H1 (cell line): ENCODE measurements around the gene HYAL1. TPM values are rescaled to one million over a fixed set of nuclear protein-coding genes. Genes with fewer than 3 reads are reported as not detected.

ENCODE experiments used
- CTCF ChIA-PET: fragments of 300-600 bp; sonication (Branson Sonifier 250); formaldehyde crosslinking; loops from one replicate; lab custom pipeline; 2021; ENCODE audit not compliant: partially characterized antibody; lab: Charles Lee
- POLR2A ChIA-PET: fragments of 300-600 bp; sonication (Branson Sonifier 250); formaldehyde crosslinking; loops from one replicate; lab custom pipeline; 2021; ENCODE audit warnings: inconsistent platforms; ENCODE audit not compliant: partially characterized antibody; lab: Charles Lee
- DNase-seq, 2 experiments: peaks; one replicate each; pipeline versions ENCODE4 v3.0.0 to v3.0.0-alpha.2; 2010 to 2022; ENCODE audit warnings: low spot score in 2 of 2, low read depth in 1 of 2, mixed read lengths in 1 of 2
- FAIRE-seq: peaks from 2 replicates; lab custom pipeline; 2011; peaks lifted over from hg19 to GRCh38; lab: Jason Lieb, UNC
- H2AFZ ChIP-seq: 2 replicates; pipeline ENCODE4 v1.8.1; 2012; ENCODE audit warnings: low read length, inconsistent platforms
- H2AK5ac ChIP-seq: 2 replicates; pipeline ENCODE4 v1.6.1; 2013; ENCODE audit warnings: low read depth, low read length
- H2BK120ac ChIP-seq: replicated peaks from 2 replicates; pipeline ENCODE3; 2013; ENCODE audit warnings: low read depth, low read length, inconsistent platforms
- H2BK12ac ChIP-seq: 2 replicates; pipeline ENCODE4 v1.6.1; 2013; ENCODE audit warnings: low read depth, low read length
- H2BK15ac ChIP-seq: 2 replicates; pipeline ENCODE4 v1.6.1; 2013; ENCODE audit warnings: low read length
- H2BK20ac ChIP-seq: 2 replicates; pipeline ENCODE4 v1.6.1; 2013; ENCODE audit warnings: low read length
- H2BK5ac ChIP-seq: 2 replicates; pipeline ENCODE4 v1.6.1; 2013; ENCODE audit warnings: low read depth, low read length
- H3K14ac ChIP-seq: 2 replicates; pipeline ENCODE4 v1.6.1; 2013; ENCODE audit warnings: inconsistent platforms; ENCODE audit not compliant: insufficient read length
- H3K18ac ChIP-seq: 2 replicates; pipeline ENCODE4 v1.6.1; 2013; ENCODE audit warnings: low read length; ENCODE audit errors: extremely low read depth
- H3K23ac ChIP-seq: 2 replicates; pipeline ENCODE4 v1.6.1; 2013; ENCODE audit warnings: inconsistent platforms; ENCODE audit not compliant: insufficient read length
- H3K23me2 ChIP-seq: 2 replicates; pipeline ENCODE4 v1.6.1; 2013; ENCODE audit warnings: low read depth, low read length
- H3K27ac ChIP-seq: 2 replicates; pipeline ENCODE4 v1.6.1; 2011; ENCODE audit warnings: low read depth, low read length, inconsistent platforms
- H3K27me3 ChIP-seq, 4 experiments: replicated peaks in 1 of 4; 1 replicate in 1 of 4; 2 replicates in 3 of 4; pipeline versions ENCODE4 v1.6.1 to v1.8.1; 2011 to 2013; ENCODE audit warnings: low read length in 3 of 4, mild to moderate bottlenecking in 3 of 4, inconsistent platforms in 2 of 4, mixed read lengths in 2 of 4, moderate library complexity in 1 of 4; ENCODE audit not compliant: control insufficient read depth in 3 of 4, insufficient read depth in 3 of 4; ENCODE audit errors: extremely low read depth in 1 of 4
- H3K36me3 ChIP-seq, 4 experiments: 2 replicates each; pipeline versions ENCODE4 v1.6.1 to v1.8.1; 2011 to 2013; ENCODE audit warnings: mild to moderate bottlenecking in 4 of 4, low read length in 3 of 4, moderate library complexity in 2 of 4, control low read depth in 1 of 4, inconsistent platforms in 1 of 4; ENCODE audit not compliant: insufficient read depth in 4 of 4, control insufficient read depth in 2 of 4
- H3K4ac ChIP-seq: replicated peaks from 2 replicates; pipeline ENCODE3; 2013; ENCODE audit warnings: low read length, low read depth, mixed read lengths, inconsistent platforms; ENCODE audit not compliant: insufficient read length
- H3K4me1 ChIP-seq, 4 experiments: replicated peaks in 1 of 4; 1 replicate in 1 of 4; 2 replicates in 3 of 4; pipeline versions ENCODE4 v1.6.1 to v1.8.1; 2011 to 2013; ENCODE audit warnings: low read length in 3 of 4, inconsistent platforms in 2 of 4, mixed read lengths in 1 of 4; ENCODE audit not compliant: insufficient read depth in 4 of 4, control insufficient read depth in 3 of 4
- H3K4me2 ChIP-seq, 2 experiments: 2 replicates each; pipeline versions ENCODE4 v1.6.1 to v1.8.1; 2011 to 2013; ENCODE audit warnings: low read depth in 2 of 2, low read length in 2 of 2, control low read depth in 1 of 2, inconsistent platforms in 1 of 2, mild to moderate bottlenecking in 1 of 2; ENCODE audit not compliant: insufficient read depth in 1 of 2
- H3K4me3 ChIP-seq, 4 experiments: fragments of 200-600, 300-600 bp in 1 of 4; sonication (generic), shearing (Covaris generic), sonication (Bioruptor Twin) in 1 of 4; 2 replicates each; pipeline versions ENCODE4 v1.5.1 to v1.8.1; 2011 to 2016; ENCODE audit warnings: low read length in 4 of 4, low read depth in 3 of 4, control low read depth in 2 of 4, inconsistent platforms in 2 of 4, mild to moderate bottlenecking in 2 of 4, mixed read lengths in 1 of 4, moderate library complexity in 1 of 4; ENCODE audit not compliant: insufficient read depth in 2 of 4; ENCODE audit errors: extremely low read depth in 1 of 4
- H3K56ac ChIP-seq: replicated peaks from 2 replicates; pipeline ENCODE3; 2013; ENCODE audit warnings: low read depth, mild to moderate bottlenecking, mixed read lengths, low read length, inconsistent platforms; ENCODE audit not compliant: insufficient read length
- H3K79me1 ChIP-seq: 2 replicates; pipeline ENCODE4 v1.6.1; 2013; ENCODE audit warnings: low read depth, low read length, control low read depth
- H3K79me2 ChIP-seq, 2 experiments: 2 replicates each; pipeline versions ENCODE4 v1.6.1 to v1.8.1; 2012 to 2013; ENCODE audit warnings: low read length in 2 of 2, mild to moderate bottlenecking in 2 of 2, inconsistent platforms in 1 of 2; ENCODE audit not compliant: insufficient read depth in 2 of 2, control insufficient read depth in 1 of 2
- H3K9ac ChIP-seq, 4 experiments: replicated peaks in 1 of 4; 1 replicate in 1 of 4; 2 replicates in 3 of 4; pipeline versions ENCODE4 v1.6.1 to v1.8.1; 2011 to 2013; ENCODE audit warnings: low read depth in 3 of 4, low read length in 3 of 4, control low read depth in 2 of 4, mild to moderate bottlenecking in 2 of 4, moderate library complexity in 2 of 4, inconsistent platforms in 1 of 4; ENCODE audit errors: extremely low read depth in 1 of 4
- H3K9me3 ChIP-seq, 2 experiments: 2 replicates each; pipeline versions ENCODE4 v1.6.1 to v1.8.1; 2012 to 2013; ENCODE audit warnings: mild to moderate bottlenecking in 2 of 2, moderate library complexity in 2 of 2, control low read depth in 1 of 2, inconsistent platforms in 1 of 2, low read depth in 1 of 2, low read length in 1 of 2, mixed read lengths in 1 of 2; ENCODE audit not compliant: insufficient read depth in 2 of 2
- H4K20me1 ChIP-seq, 2 experiments: replicated peaks in 1 of 2; 2 replicates each; pipeline versions ENCODE3 to v1.8.1; 2011 to 2013; ENCODE audit warnings: inconsistent platforms in 2 of 2, low read length in 2 of 2, mild to moderate bottlenecking in 1 of 2; ENCODE audit not compliant: insufficient read depth in 2 of 2, control insufficient read depth in 1 of 2
- H4K5ac ChIP-seq: 2 replicates; pipeline ENCODE4 v1.6.1; 2013; ENCODE audit warnings: low read length, low read depth, mixed read lengths, inconsistent platforms; ENCODE audit not compliant: insufficient read length
- H4K8ac ChIP-seq: 2 replicates; pipeline ENCODE4 v1.8.0; 2013; ENCODE audit warnings: mild to moderate bottlenecking, moderate library complexity, low read length, inconsistent platforms; ENCODE audit not compliant: insufficient read depth; ENCODE audit errors: extremely low read depth
- H4K91ac ChIP-seq: replicated peaks from 2 replicates; pipeline ENCODE3; 2013; ENCODE audit warnings: low read length, mixed read lengths, inconsistent platforms; ENCODE audit not compliant: insufficient read length
- EGR1 ChIP-seq: IDR thresholded peaks from 2 replicates; pipeline ENCODE4 v1.6.1; 2011; ENCODE audit warnings: low read depth, low read length, borderline replicate concordance
- EZH2 ChIP-seq: fragments of 200-600 bp; sonication (generic); IDR thresholded peaks from 2 replicates; pipeline ENCODE4 v1.7.1; 2012; ENCODE audit warnings: low read depth, mild to moderate bottlenecking, moderate library complexity, low read length, inconsistent platforms; ENCODE audit not compliant: severe bottlenecking
- GTF2F1 ChIP-seq: IDR thresholded peaks from 2 replicates; pipeline ENCODE4 v1.6.1; 2012; ENCODE audit warnings: low read depth, low read length, improper control_type of control experiment, borderline replicate concordance
- NRF1 ChIP-seq: IDR thresholded peaks from 2 replicates; pipeline ENCODE4 v1.6.1; 2011; ENCODE audit warnings: mild to moderate bottlenecking, low read depth, low read length, improper control_type of control experiment
- POLR2AphosphoS5 ChIP-seq: IDR thresholded peaks from 2 replicates; pipeline ENCODE4 v1.6.1; 2011; ENCODE audit warnings: low read depth, low read length
- RAD21 ChIP-seq, 2 experiments: IDR thresholded peaks in 1 of 2; conservative IDR thresholded peaks in 1 of 2; 2 replicates each; pipeline ENCODE4 v1.6.1; 2011; ENCODE audit warnings: low read depth in 2 of 2, low read length in 2 of 2, improper control_type of control experiment in 1 of 2, inconsistent platforms in 1 of 2, mild to moderate bottlenecking in 1 of 2, moderate library complexity in 1 of 2
- RNF2 ChIP-seq: fragments of 200-900, 300-1000 bp; sonication (generic); IDR thresholded peaks from 2 replicates; pipeline ENCODE4 v1.7.1; 2016; ENCODE audit warnings: borderline replicate concordance, low read depth, mild to moderate bottlenecking, antibody characterized with exemption, low read length; ENCODE audit not compliant: poor library complexity, severe bottlenecking; ENCODE audit errors: missing control alignments
- SAP30 ChIP-seq: fragments of 300-600 bp; sonication (generic); IDR thresholded peaks from 2 replicates; pipeline ENCODE4 v1.7.1; 2012; ENCODE audit warnings: low read length, moderate library complexity, mild to moderate bottlenecking, inconsistent platforms; ENCODE audit not compliant: insufficient read depth, insufficient replicate concordance
- SP2 ChIP-seq: IDR thresholded peaks from 2 replicates; pipeline ENCODE4 v1.6.1; 2012; ENCODE audit warnings: mild to moderate bottlenecking, low read length, inconsistent platforms
- SRF ChIP-seq: IDR thresholded peaks from 2 replicates; pipeline ENCODE4 v1.6.1; 2011; ENCODE audit warnings: mild to moderate bottlenecking, low read depth, low read length, moderate library complexity
- TAF1 ChIP-seq: IDR thresholded peaks from 2 replicates; pipeline ENCODE4 v1.6.1; 2011; ENCODE audit warnings: mild to moderate bottlenecking, low read depth, low read length
- TBP ChIP-seq: IDR thresholded peaks from 2 replicates; pipeline ENCODE4 v1.6.1; 2011; ENCODE audit warnings: low read depth, low read length, improper control_type of control experiment
- TEAD4 ChIP-seq: IDR thresholded peaks from 2 replicates; pipeline ENCODE4 v1.6.1; 2012; ENCODE audit warnings: low read depth, low read length, inconsistent platforms, mixed read lengths
- WGBS, 2 experiments: shearing (Covaris generic) in 1 of 2; methylation state at CpG; one replicate each; pipeline versions ENCODE4 v1.1.6 to v1.1.7; 2013 to 2015; ENCODE audit warnings: low lambda C conversion rate in 2 of 2, mixed read lengths in 2 of 2, inconsistent platforms in 1 of 2, low coverage in 1 of 2, missing lambda C conversion rate in 1 of 2; ENCODE audit not compliant: insufficient replicate concordance in 2 of 2, insufficient coverage in 1 of 2, insufficient read length in 1 of 2; ENCODE audit errors: extremely low coverage in 1 of 2, missing lambda C conversion rate in 1 of 2; 5-methylcytosine and 5-hydroxymethylcytosine counted together
- polyA plus RNA-seq, 7 experiments: library from polyadenylated mRNA; depleted of rRNA in 3 of 7; stranded (reverse) in 5 of 7; unstranded in 2 of 7; fragments of >200 nt in 5 of 7; fragments of 200-250 nt in 2 of 7; gene quantifications; 1 replicate in 5 of 7; 2 replicates in 1 of 7; 4 replicates in 1 of 7; pipeline versions ENCODE4 v1.2.1 to v1.2.3, GENCODE V29; 2011 to 2013; ENCODE audit warnings: missing spikeins in 2 of 7, mixed read lengths in 2 of 7
- total RNA-seq: library from RNA; stranded (reverse); fragmentation: NEBNext Ultra II Directional; extraction: Animal tissue kit (Norgen Biotek cat#: 25700); gene quantifications from 2 replicates; pipeline ENCODE4 v1.2.1, GENCODE V29; 2021

HYAL1 gene
- total and polyA plus RNA-seq, 2 of the 8 experiments (the other 6 are each of a cell fraction or from before 2014, with no cell fraction given), result 2.0 to 5.4 TPM

DNA sequence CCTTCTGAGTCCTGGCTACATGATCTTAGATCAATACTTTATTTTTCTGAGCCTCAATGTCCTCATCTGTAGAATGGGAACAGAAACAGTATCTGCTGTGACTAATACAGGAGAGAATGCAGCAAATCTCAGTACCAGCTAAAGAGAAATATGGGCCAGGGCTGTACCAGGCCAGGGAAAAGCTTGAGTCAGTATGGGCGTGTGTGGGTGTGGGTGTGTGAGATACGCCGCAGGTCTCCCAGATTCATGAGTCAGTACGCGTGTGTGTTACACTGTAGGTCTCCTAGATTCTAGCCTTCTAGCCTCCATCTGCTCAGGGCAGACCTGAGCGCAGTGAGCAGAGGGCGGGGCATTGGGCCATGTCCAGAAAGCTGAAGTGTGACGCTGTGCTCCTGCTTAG is 52.2 kb downstream of the HYAL1 start:
- FAIRE-seq (no peak), DNase-seq (no peak)
- no peak overlapping the region for H3K27ac ChIP-seq
- no peak overlapping the region for H3K4ac ChIP-seq
- ChIA-PET POLR2A (interaction anchor here (0.6 to 4.1 kb wide), 4 partner anchors 10 to 692 kb away, joined by 3 to 22 read pairs (median 4); no protein-coding TSS in a partner anchor), CTCF (interaction anchor here (0.9 to 53.5 kb wide), 9 partner anchors 7 to 78 kb away, joined by 3 to 2149 read pairs (median 6); partner anchors contain the start of genes GNAI2, GNAT1, LSMEM2 and SLC38A3)
- H3K56ac ChIP-seq, result no peak overlapping the region
- H3K79me2 ChIP-seq, result peaks cover 0 to 53% of the 10 kb centered on the region in 2 experiments; a peak in 3 of 4 replicates
- no peak overlapping the region for H2AK5ac ChIP-seq
- H3K36me3 ChIP-seq, result peaks cover 4 to 18% (median 11%) of the 10 kb centered on the region in 4 experiments; a peak in 7 of 8 replicates
- H2AFZ ChIP-seq, result no peak overlapping the region
- no peak overlapping the region for H2BK15ac ChIP-seq
- no peak overlapping the region for H2BK120ac ChIP-seq
- H3K4me1 ChIP-seq, result peaks cover 4 to 8% (median 5%) of the 10 kb centered on the region in 4 experiments; a peak in 6 of 7 replicates
- H3K4me2 ChIP-seq, result no peak overlapping the region
- H3K9ac ChIP-seq, result no peak overlapping the region
- 93% methylated on average over 8 of the region's 8 CpGs; no CpG with 5 or more reads in 1 of the 2 experiments for WGBS, 2 experiments
- no peaks in the 10 kb centered on the region for H3K27me3 ChIP-seq
- H2BK20ac ChIP-seq, result no peak overlapping the region
- no peak overlapping the region for H2BK5ac ChIP-seq
- H3K23ac ChIP-seq, result no peak overlapping the region
- no peak overlapping the region for H3K14ac ChIP-seq
- no peak overlapping the region for H2BK12ac ChIP-seq
- H3K4me3 ChIP-seq, result no peak overlapping the region
- no peak overlapping the region for H4K8ac ChIP-seq
- no peaks in the 10 kb centered on the region for H3K9me3 ChIP-seq
- H3K23me2 ChIP-seq, result no peaks in the 10 kb centered on the region
- H3K18ac ChIP-seq, result no peak overlapping the region
- no peak overlapping the region for H4K5ac ChIP-seq
- no peak overlapping the region for H4K91ac ChIP-seq
- H3K79me1 ChIP-seq, result peaks cover 32% of the 10 kb centered on the region
- peaks cover 15 to 46% of the 10 kb centered on the region in 2 experiments for H4K20me1 ChIP-seq
- no peak for TF ChIP-seq GTF2F1
- TF ChIP-seq EGR1, result no peak
- TF ChIP-seq POLR2AphosphoS5, result no peak
- TF ChIP-seq SAP30, result no peak
- TF ChIP-seq TBP, result no peak
- TF ChIP-seq NRF1, result no peak
- TF ChIP-seq SRF, result no peak
- no peak for TF ChIP-seq TAF1
- no peak for TF ChIP-seq RNF2
- TF ChIP-seq RAD21 (IDR thresholded peaks at IDR 0.05 in 1 of 2, conservative IDR thresholded peaks at IDR 0.05 in 1 of 2; ENCODE audit: low read depth in 2 of 2, low read length in 2 of 2), result no peak
- TF ChIP-seq EZH2, result no peak
- TF ChIP-seq TEAD4, result no peak
- TF ChIP-seq SP2, result no peak
